Stimulated activated CD4-positive, alpha-beta T cell treated with anti-CD3 and anti-CD28 coated beads, Interleukin-2, amount 100 ng/mL, for 24 hours (primary cell): ENCODE measurements around the gene EID1.
A peak's percentile ranks its signal among the peaks of the same experiment; 100 is the strongest.

ENCODE experiments used
- DNase-seq, 2 donors: peaks; one replicate each; pipeline ENCODE4 v3.0.0-alpha.2; 2020

Gene EID1

DNA sequence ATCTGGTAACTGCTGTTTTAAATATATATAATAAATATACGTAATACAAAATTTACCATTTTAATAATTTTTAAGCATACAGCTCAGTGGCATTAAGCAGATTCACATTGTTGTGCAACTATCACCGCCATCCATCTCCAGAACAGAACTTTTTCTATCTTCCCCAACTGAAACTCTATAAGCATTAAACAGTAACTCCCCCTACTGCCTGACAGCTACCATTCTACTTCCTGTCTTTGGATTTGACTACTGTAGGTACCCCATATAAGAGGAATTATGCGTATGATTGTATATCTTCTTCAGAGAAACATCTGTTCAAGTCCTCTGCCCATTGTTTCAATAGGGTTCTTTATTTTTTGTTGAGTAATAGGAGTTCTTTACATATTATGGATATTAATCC lies 36.8 kb downstream of the EID1 start:
- DNase-seq = no peak

DNA sequence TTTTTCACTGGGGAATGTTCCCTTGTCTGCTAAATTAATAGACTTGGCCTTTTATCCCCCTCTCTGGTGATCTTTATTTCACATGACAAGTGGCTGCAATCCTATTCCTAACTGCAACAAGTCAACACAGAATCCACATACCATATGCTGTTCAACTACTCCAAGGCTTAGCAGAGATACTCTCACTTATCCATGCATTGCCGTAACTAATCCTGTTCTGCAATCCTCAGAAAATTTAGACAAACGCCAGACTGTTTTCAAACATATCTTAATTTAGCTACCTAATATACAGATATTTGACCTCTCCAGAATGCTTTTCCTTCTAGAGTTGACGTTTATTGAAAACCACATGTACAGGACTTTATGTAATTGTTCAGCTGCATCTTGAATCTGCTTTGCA lies 37.9 kb downstream of the EID1 start:
- DNase-seq = no peak

GRCh38 chr15:48916721-48917120 lies 38.8 kb downstream of the EID1 start:
- DNase-seq = no peak

GRCh38 chr15:48922046-48922445 lies 44.1 kb downstream of the EID1 start:
- no peak for DNase-seq

GRCh38 chr15:48924528-48925393 lies 46.8 kb downstream of the EID1 start:
- DNase-seq = no peak

- no peak for DNase-seq
These were observed 47.8 kb downstream of the EID1 start for GRCh38 chr15:48925714-48926223.

DNA sequence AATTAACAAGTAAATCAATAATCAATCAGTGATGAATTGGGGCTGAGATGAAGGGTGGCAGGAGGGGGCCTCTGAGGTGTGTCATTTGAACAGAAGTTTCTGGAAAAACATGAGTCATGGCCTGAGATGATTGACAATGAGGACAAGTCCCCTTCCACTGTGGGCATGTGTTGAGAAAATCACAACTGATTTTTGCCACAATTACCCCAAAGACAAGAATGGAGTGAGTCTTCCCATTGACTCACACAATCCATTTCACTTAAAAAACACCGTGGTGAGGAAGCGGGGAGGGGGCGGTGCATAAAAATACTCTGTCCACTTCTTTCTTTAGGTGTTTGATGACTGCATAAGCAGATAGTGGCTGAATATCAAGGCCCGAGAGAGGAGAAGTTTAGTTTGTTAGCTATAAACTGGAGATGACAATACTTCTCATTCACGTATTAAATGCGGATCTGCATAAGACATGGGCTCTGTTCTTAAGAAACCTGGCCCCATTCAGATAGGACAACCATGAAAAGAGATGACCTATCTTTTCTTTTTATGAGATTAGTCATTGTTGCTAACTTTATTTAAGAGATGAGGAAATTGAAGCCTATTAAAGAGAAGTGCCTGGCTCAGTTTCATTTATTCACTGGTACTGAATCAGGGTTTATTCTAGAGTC lies 51.1 kb downstream of the EID1 start:
- peak; percentile 59 to 62 for DNase-seq

GRCh38 chr15:48929661-48930060 lies 51.7 kb downstream of the EID1 start:
- no peak for DNase-seq
